Activated B cell treated with CpG ODN at 0.5 μM for 24 hours (primary cell): ENCODE data around the gene ACTRT2. TPM values are rescaled to one million over a fixed set of nuclear protein-coding genes. Genes with fewer than 3 reads are reported as not detected.

Experiments
- ATAC-seq: fragments of 200-7000 bp; cut with Tn5 transposase; one replicate; pipeline ENCODE4 v1.10.0; 2021; ENCODE audit warnings: low read depth, mild to moderate bottlenecking, moderate library complexity
- CTCF ChIA-PET: fragments of 350-600 bp; sonication (Branson Sonifier 250); formaldehyde crosslinking; loops from one replicate; lab custom pipeline; 2021; ENCODE audit warnings: antibody characterized with exemption; lab: Charles Lee
- POLR2A ChIA-PET: fragments of 350-600 bp; sonication (Branson Sonifier 250); formaldehyde crosslinking; loops from one replicate; lab custom pipeline; 2021; ENCODE audit warnings: antibody characterized with exemption; lab: Charles Lee
- DNase-seq: peaks from one replicate; pipeline ENCODE4 v3.0.0; 2022
- H3K27ac Mint-ChIP-seq: one replicate; pipeline ENCODE4 v1.8.0; 2020; ENCODE audit warnings: mixed read lengths
- H3K27me3 Mint-ChIP-seq: one replicate; pipeline ENCODE4 v1.8.0; 2021; ENCODE audit warnings: mixed read lengths
- H3K36me3 Mint-ChIP-seq: one replicate; pipeline ENCODE4 v1.8.0; 2021; ENCODE audit warnings: low read depth, mixed read lengths
- H3K4me1 Mint-ChIP-seq: one replicate; pipeline ENCODE4 v1.8.0; 2021; ENCODE audit warnings: mixed read lengths
- H3K4me3 Mint-ChIP-seq: one replicate; pipeline ENCODE4 v1.8.0; 2020; ENCODE audit warnings: mild to moderate bottlenecking, mixed read lengths
- H3K9me3 Mint-ChIP-seq: one replicate; pipeline ENCODE4 v1.8.0; 2020; ENCODE audit warnings: mixed read lengths
- CTCF ChIP-seq: fragments of 200-600 bp; IDR thresholded peaks from one replicate; pipeline ENCODE4 v1.8.0; 2022; ENCODE audit warnings: antibody characterized with exemption, mild to moderate bottlenecking
- intact Hi-C: fragments of 100-400 bp; cut with micrococcal nuclease; formaldehyde crosslinking; loops from one replicate; pipeline ENCODE4 v1.15.1; 2024
- total RNA-seq: library from RNA; stranded (reverse); gene quantifications from 2 replicates; pipeline ENCODE4 v1.2.3, GENCODE V29; 2022

ACTRT2 gene
- total RNA-seq, 1 donor from 2014 or later = not detected

- CTCF ChIA-PET = no interaction called here
- POLR2A ChIA-PET = no interaction called here
- Mint-ChIP-seq H3K36me3 (no peaks in the 10 kb centered on the region), H3K27me3 (no peaks in the 10 kb centered on the region), H3K4me1 (no peaks in the 10 kb centered on the region), H3K27ac (no peak overlapping the region), H3K9me3 (no peaks in the 10 kb centered on the region), H3K4me3 (no peak overlapping the region)
- DNase-seq = no peak
- ATAC-seq = no peak
- no peak for TF ChIP-seq CTCF
- intact Hi-C loops = no loop called here
Observed at GRCh38 chr1:3019007-3019515, 2.2 kb upstream of the ACTRT2 start.

GRCh38 chr1:3019516-3020051, 1.7 kb upstream of the ACTRT2 start:
- DNase-seq (no peak), ATAC-seq (no peak)
- Mint-ChIP-seq H3K4me3 (no peak overlapping the region), H3K4me1 (no peaks in the 10 kb centered on the region), H3K9me3 (no peaks in the 10 kb centered on the region), H3K27ac (no peak overlapping the region), H3K27me3 (no peaks in the 10 kb centered on the region), H3K36me3 (no peaks in the 10 kb centered on the region)
- intact Hi-C loops = no loop called here
- CTCF ChIA-PET = no interaction called here
- POLR2A ChIA-PET = no interaction called here
- no peak for TF ChIP-seq CTCF

- Mint-ChIP-seq H3K36me3 (no peaks in the 10 kb centered on the region), H3K27me3 (no peaks in the 10 kb centered on the region), H3K4me1 (no peaks in the 10 kb centered on the region), H3K27ac (no peak overlapping the region), H3K9me3 (no peaks in the 10 kb centered on the region), H3K4me3 (no peak overlapping the region)
- no peak for DNase-seq
- ChIA-PET CTCF (no interaction called here), POLR2A (no interaction called here)
- TF ChIP-seq CTCF = no peak
- intact Hi-C loops = no loop called here
- no peak for ATAC-seq
Observed at GRCh38 chr1:3020263-3020909, 881 bp upstream of the ACTRT2 start.

GRCh38 chr1:3021801-3022401, 634 bp downstream of the ACTRT2 start:
- CTCF ChIA-PET = no interaction called here
- Mint-ChIP-seq H3K27ac (no peak overlapping the region), H3K36me3 (no peaks in the 10 kb centered on the region), H3K4me1 (no peaks in the 10 kb centered on the region), H3K27me3 (no peaks in the 10 kb centered on the region), H3K4me3 (no peak overlapping the region), H3K9me3 (no peaks in the 10 kb centered on the region)
- DNase-seq (no peak), ATAC-seq (no peak)
- intact Hi-C loops = no loop called here
- no peak for TF ChIP-seq CTCF
- POLR2A ChIA-PET = no interaction called here

- Mint-ChIP-seq H3K4me1 (no peaks in the 10 kb centered on the region), H3K4me3 (no peak overlapping the region), H3K36me3 (no peaks in the 10 kb centered on the region), H3K9me3 (no peaks in the 10 kb centered on the region), H3K27ac (no peak overlapping the region), H3K27me3 (no peaks in the 10 kb centered on the region)
- intact Hi-C loops = no loop called here
- TF ChIP-seq CTCF = no peak
- ChIA-PET CTCF (no interaction called here), POLR2A (no interaction called here)
- ATAC-seq = no peak
- no peak for DNase-seq
Observed at GRCh38 chr1:3022511-3022973, 1.3 kb downstream of the ACTRT2 start.
